Mammary epithelial cell (primary cell): Measurements from ENCODE around the gene ITGB3.
"Not testable (repeated sequence)": the region's sequence is repeated elsewhere in the genome, so short reads cannot be mapped to it uniquely, and the experiment has no call there.

ENCODE experiments used
- EZH2 ChIP-seq: IDR thresholded peaks from 2 replicates; pipeline ENCODE4 v1.6.1; 2012; ENCODE audit warnings: low read length, inconsistent platforms, borderline replicate concordance
- TF ChIP-seq, protein P1 (sequence below), 2 donors: IDR thresholded peaks in 1 of 2; conservative IDR thresholded peaks in 1 of 2; 2 replicates each; pipeline ENCODE4 v1.5.1; 2011 to 2012; ENCODE audit warnings: inconsistent platforms in 2 of 2, low read length in 2 of 2, mild to moderate bottlenecking in 2 of 2, control low read depth in 1 of 2, low read depth in 1 of 2; ENCODE audit not compliant: insufficient read depth in 1 of 2; ENCODE audit errors: extremely low read depth in 1 of 2

DNA sequence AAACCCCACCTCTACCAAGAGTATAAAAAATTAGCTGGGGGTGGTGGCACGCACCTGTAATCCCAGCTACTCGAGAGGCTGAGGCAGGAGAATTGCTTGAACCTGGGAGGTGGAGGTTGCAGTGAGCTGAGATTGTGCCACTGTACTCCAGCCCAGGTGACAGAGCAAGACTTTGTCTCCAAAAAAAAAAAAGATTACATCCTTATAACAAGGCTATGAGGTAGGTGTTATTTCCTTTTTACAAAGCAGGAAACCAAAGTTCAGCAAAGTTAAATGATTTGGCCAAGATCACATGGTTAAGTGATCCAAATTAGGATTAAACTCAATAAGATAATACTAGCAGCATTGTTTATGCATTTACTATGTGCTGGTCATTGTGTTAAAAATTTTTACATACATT lies 36.3 kb upstream of the ITGB3 start:
- TF ChIP-seq EZH2: not testable (repeated sequence)
- TF ChIP-seq, protein P1, sequence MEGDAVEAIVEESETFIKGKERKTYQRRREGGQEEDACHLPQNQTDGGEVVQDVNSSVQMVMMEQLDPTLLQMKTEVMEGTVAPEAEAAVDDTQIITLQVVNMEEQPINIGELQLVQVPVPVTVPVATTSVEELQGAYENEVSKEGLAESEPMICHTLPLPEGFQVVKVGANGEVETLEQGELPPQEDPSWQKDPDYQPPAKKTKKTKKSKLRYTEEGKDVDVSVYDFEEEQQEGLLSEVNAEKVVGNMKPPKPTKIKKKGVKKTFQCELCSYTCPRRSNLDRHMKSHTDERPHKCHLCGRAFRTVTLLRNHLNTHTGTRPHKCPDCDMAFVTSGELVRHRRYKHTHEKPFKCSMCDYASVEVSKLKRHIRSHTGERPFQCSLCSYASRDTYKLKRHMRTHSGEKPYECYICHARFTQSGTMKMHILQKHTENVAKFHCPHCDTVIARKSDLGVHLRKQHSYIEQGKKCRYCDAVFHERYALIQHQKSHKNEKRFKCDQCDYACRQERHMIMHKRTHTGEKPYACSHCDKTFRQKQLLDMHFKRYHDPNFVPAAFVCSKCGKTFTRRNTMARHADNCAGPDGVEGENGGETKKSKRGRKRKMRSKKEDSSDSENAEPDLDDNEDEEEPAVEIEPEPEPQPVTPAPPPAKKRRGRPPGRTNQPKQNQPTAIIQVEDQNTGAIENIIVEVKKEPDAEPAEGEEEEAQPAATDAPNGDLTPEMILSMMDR (conservative IDR thresholded peaks at IDR 0.05 in 1 of 2, IDR thresholded peaks at IDR 0.05 in 1 of 2; ENCODE audit: extremely low read depth in 1 of 2, insufficient read depth in 1 of 2, low read depth in 1 of 2, low read length in 2 of 2): not testable (repeated sequence)
